Nephron progenitor cell (in vitro differentiated cells): Measurements from ENCODE around the gene COMT.

Source experiments
- DNase-seq: peaks from one replicate; pipeline ENCODE4 v3.0.0; 2021
- H3K27ac Mint-ChIP-seq: 2 replicates; pipeline ENCODE4 v1.8.0; 2021; ENCODE audit warnings: mild to moderate bottlenecking, moderate library complexity, mixed read lengths
- H3K27me3 Mint-ChIP-seq: 2 replicates; pipeline ENCODE4 v1.8.0; 2021; ENCODE audit warnings: mild to moderate bottlenecking, low read depth, mixed read lengths; ENCODE audit not compliant: poor library complexity
- H3K36me3 Mint-ChIP-seq: 2 replicates; pipeline ENCODE4 v1.8.0; 2021; ENCODE audit warnings: low read depth, mixed read lengths
- H3K4me1 Mint-ChIP-seq: 2 replicates; pipeline ENCODE4 v1.8.0; 2021; ENCODE audit warnings: mixed read lengths
- H3K4me3 Mint-ChIP-seq: 2 replicates; pipeline ENCODE4 v1.8.0; 2021; ENCODE audit warnings: mild to moderate bottlenecking, moderate library complexity, mixed read lengths
- H3K9me3 Mint-ChIP-seq: 2 replicates; pipeline ENCODE4 v1.8.0; 2021; ENCODE audit warnings: mild to moderate bottlenecking, moderate library complexity, mixed read lengths
- TF ChIP-seq, protein P1 (sequence below): fragments of 200-600 bp; sonication (generic); IDR thresholded peaks from 2 replicates; pipeline ENCODE4 v1.5.0; 2021; ENCODE audit warnings: antibody characterized with exemption

Gene COMT

DNA sequence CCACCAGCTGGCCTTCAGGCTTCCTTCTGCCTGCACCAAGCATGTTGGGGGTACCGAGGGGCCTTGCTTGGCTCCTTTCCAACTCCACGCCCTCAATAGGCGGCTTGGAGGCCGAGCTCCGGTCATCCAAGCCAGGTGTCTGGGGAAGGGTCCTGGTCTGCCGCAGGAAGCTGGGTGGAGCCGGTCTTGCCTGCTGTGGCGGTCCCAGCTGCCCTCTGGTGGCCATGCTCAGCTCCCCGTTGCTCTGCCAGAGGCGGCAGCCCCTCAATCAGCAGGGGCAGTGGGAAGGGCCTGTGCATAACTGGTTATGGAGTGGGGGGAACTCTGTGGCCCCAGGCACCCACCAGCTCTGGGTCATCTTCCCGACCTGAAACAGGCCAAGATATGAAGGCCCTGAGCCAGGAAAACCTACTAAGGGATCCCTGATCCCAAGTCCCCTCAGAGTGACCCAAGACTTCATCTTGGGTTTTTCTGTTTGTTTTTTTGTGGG, 71.9 kb downstream of the COMT start:
- no peak overlapping the region for H3K4me3 Mint-ChIP-seq
- peak; percentile 85 for DNase-seq
- no peaks in the 10 kb centered on the region for H3K9me3 Mint-ChIP-seq
- no peak overlapping the region for H3K27ac Mint-ChIP-seq
- no peaks in the 10 kb centered on the region for H3K36me3 Mint-ChIP-seq
- H3K4me1 Mint-ChIP-seq = peaks cover 5% of the 10 kb centered on the region
- peaks cover 46% of the 10 kb centered on the region for H3K27me3 Mint-ChIP-seq
- TF ChIP-seq, protein P1, sequence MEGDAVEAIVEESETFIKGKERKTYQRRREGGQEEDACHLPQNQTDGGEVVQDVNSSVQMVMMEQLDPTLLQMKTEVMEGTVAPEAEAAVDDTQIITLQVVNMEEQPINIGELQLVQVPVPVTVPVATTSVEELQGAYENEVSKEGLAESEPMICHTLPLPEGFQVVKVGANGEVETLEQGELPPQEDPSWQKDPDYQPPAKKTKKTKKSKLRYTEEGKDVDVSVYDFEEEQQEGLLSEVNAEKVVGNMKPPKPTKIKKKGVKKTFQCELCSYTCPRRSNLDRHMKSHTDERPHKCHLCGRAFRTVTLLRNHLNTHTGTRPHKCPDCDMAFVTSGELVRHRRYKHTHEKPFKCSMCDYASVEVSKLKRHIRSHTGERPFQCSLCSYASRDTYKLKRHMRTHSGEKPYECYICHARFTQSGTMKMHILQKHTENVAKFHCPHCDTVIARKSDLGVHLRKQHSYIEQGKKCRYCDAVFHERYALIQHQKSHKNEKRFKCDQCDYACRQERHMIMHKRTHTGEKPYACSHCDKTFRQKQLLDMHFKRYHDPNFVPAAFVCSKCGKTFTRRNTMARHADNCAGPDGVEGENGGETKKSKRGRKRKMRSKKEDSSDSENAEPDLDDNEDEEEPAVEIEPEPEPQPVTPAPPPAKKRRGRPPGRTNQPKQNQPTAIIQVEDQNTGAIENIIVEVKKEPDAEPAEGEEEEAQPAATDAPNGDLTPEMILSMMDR = peak; percentile 78

DNA sequence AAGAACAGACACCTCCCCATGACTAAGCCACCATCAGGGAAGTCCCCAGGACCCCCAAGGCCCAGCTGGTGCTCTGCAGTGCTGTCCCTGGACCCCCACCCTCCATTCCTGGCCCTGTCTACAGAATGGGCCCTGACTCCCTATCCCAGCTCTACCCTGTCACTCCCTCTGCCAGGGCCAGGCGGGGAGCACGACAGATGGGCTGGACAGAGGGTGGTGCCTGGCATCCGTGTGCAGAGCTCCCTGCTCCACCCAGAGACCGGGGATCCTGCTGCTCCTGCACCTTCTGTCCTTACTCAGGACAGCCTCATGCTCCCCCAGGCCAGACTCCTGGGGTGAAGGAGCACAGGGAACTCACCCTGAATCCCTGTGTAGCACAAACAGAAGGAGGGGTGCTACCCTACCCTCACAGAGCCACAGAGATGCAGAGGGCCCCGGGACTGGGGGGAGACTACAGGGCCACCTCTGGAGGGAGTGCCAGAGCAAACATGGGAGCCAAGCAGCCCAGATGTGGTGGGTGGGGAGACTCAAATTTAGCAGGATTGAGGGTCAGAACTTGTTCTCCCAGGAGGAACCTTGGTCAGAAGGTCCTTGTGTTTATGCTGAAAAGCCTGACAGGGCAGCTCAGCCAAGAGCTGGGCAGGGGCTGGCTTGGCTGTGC, 73.1 kb downstream of the COMT start:
- no peak overlapping the region for H3K4me3 Mint-ChIP-seq
- H3K4me1 Mint-ChIP-seq = peaks cover 5% of the 10 kb centered on the region
- no peak for DNase-seq
- H3K36me3 Mint-ChIP-seq = no peaks in the 10 kb centered on the region
- no peaks in the 10 kb centered on the region for H3K9me3 Mint-ChIP-seq
- peaks cover 58% of the 10 kb centered on the region for H3K27me3 Mint-ChIP-seq
- H3K27ac Mint-ChIP-seq = no peak overlapping the region
- TF ChIP-seq, protein P1 = no peak

DNA sequence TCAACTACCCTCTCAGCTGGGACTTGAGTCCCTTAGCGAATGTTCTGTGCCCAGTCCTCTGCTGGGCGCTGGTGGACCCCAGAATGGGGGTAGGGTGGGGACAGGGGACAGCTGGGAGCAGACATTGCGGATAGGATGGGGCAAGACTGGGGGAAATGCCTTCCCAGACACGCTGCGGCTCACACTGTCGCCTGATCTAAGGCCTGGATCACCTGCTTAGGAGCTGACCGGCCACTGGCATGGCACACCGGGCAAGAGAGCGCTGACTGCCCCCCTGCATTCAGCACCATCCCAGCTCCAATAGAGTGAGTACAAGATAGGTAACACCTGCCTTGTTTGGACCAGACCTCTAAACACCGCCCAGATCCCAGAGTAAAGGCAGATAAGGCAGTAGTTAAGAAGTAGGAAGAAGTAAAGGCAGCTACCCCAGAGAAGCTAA, 73.6 kb downstream of the COMT start:
- Mint-ChIP-seq H3K27ac (no peak overlapping the region), H3K27me3 (peaks cover 64% of the 10 kb centered on the region), H3K4me3 (peak overlapping the region; percentile 76), H3K4me1 (peaks cover 5% of the 10 kb centered on the region), H3K9me3 (no peaks in the 10 kb centered on the region), H3K36me3 (no peaks in the 10 kb centered on the region)
- DNase-seq = no peak
- TF ChIP-seq, protein P1 = no peak

DNA sequence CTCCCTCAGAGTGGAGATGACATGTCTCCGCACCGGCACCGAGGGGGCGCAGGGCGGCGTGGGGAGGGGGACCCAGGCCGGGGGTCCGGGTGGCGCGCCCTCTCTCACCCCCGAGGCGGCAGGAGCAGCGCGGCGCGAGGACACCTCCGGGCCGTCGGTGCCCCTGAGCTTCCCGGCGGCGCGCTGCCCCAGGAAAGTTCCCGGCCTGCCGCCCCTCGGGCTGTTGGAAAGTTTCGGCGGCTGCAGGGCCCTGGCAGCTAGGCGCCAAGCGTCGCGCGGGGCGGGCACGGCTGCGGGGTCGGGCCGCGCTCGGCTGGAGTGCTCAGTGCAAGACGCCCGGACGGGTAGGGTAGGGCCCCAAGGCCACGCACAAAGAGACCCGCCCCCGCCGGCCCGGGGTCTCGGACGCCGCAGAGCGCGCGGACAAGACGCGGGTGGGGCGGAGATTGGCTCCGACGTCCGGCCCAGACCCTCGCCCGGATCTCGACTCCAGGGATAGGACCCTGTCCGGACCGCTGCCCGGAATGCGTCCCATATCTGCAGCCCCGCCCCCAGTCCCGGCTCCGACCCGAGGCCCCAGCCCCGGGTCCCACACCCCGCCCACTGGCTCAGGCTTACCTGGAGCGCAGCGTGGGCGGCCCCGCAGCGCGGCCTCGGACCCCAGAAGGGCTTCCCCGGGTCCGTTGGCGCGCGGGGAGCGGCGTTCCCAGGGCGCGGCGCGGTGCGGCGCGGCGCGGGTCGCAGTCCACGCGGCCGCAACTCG, 74.6 kb downstream of the COMT start:
- peaks cover 65% of the 10 kb centered on the region for H3K27me3 Mint-ChIP-seq
- H3K4me1 Mint-ChIP-seq = no peaks in the 10 kb centered on the region
- no peaks in the 10 kb centered on the region for H3K36me3 Mint-ChIP-seq
- TF ChIP-seq, protein P1 = no peak
- H3K27ac Mint-ChIP-seq = no peak overlapping the region
- DNase-seq = peak; percentile 62
- H3K4me3 Mint-ChIP-seq = no peak overlapping the region
- no peaks in the 10 kb centered on the region for H3K9me3 Mint-ChIP-seq

- H3K36me3 Mint-ChIP-seq = no peaks in the 10 kb centered on the region
- H3K27me3 Mint-ChIP-seq = peaks cover 68% of the 10 kb centered on the region
- TF ChIP-seq, protein P1 = no peak
- peaks cover 4% of the 10 kb centered on the region for H3K4me1 Mint-ChIP-seq
- no peak within 1 kb of the TSS for H3K27ac Mint-ChIP-seq
- H3K9me3 Mint-ChIP-seq = no peaks in the 10 kb centered on the region
- peak within 1 kb of the TSS; percentile 82 for H3K4me3 Mint-ChIP-seq
- DNase-seq = peak; percentile 96
Measured at GRCh38 chr22:20016734-20017621, 75.4 kb downstream of the COMT start, which contains the start of gene ARVCF. TSS of gene ARVCF (minus strand) at chr22:20016823. CDS start at chr22:19990794, 26,029 bp downstream.
